Duodenal mucosa (tissue), 2 donors: ENCODE measurements around the gene CDX1.

Source experiments
- H3K27ac ChIP-seq: one replicate; pipeline ENCODE4 v1.7.0; 2013; ENCODE audit warnings: low read depth, low read length
- H3K27me3 ChIP-seq, 2 donors: one replicate each; pipeline ENCODE4 v1.7.0; 2013; ENCODE audit warnings: low read length in 2 of 2, control low read depth in 1 of 2; ENCODE audit not compliant: insufficient read depth in 2 of 2, control insufficient read depth in 1 of 2
- H3K36me3 ChIP-seq, 2 donors: one replicate each; pipeline ENCODE4 v1.7.0; 2013; ENCODE audit warnings: low read length in 2 of 2, control low read depth in 1 of 2; ENCODE audit not compliant: insufficient read depth in 2 of 2, control insufficient read depth in 1 of 2
- H3K4me1 ChIP-seq, 2 donors: one replicate each; pipeline ENCODE4 v1.7.0; 2013; ENCODE audit warnings: low read length in 2 of 2, control low read depth in 1 of 2; ENCODE audit not compliant: insufficient read depth in 2 of 2, control insufficient read depth in 1 of 2
- H3K4me3 ChIP-seq, 2 donors: one replicate each; pipeline ENCODE4 v1.7.0; 2013; ENCODE audit warnings: low read length in 2 of 2, low read depth in 1 of 2
- H3K9ac ChIP-seq, 2 donors: one replicate each; pipeline ENCODE4 v1.7.0; 2013; ENCODE audit warnings: low read length in 2 of 2, low read depth in 1 of 2
- H3K9me3 ChIP-seq, 2 donors: one replicate each; pipeline ENCODE4 v1.7.0; 2013; ENCODE audit warnings: low read length in 2 of 2, control low read depth in 1 of 2; ENCODE audit not compliant: control insufficient read depth in 1 of 2

Gene CDX1

GRCh38 chr5:150161242-150162141 is 5.1 kb upstream of the CDX1 start:
- Histone ChIP-seq H3K4me1 (peaks cover 43 to 48% of the 10 kb centered on the region in 2 donors), H3K27ac (peak overlapping the region; percentile 65), H3K27me3 (no peaks in the 10 kb centered on the region), H3K4me3 (peak overlapping the region in 1 of 2 donors; percentile 26), H3K9ac (peak overlapping the region; percentile 4 to 21), H3K9me3 (no peaks in the 10 kb centered on the region), H3K36me3 (no peaks in the 10 kb centered on the region)

GRCh38 chr5:150162142-150162513 is 4.5 kb upstream of the CDX1 start:
- H3K27ac ChIP-seq: peak overlapping the region; percentile 82
- H3K4me3 ChIP-seq: peak overlapping the region in 1 of 2 donors; percentile 26
- peaks cover 43 to 48% of the 10 kb centered on the region in 2 donors for H3K4me1 ChIP-seq
- H3K36me3 ChIP-seq: no peaks in the 10 kb centered on the region
- no peaks in the 10 kb centered on the region for H3K27me3 ChIP-seq
- H3K9ac ChIP-seq: peak overlapping the region; percentile 4 to 21
- H3K9me3 ChIP-seq: no peaks in the 10 kb centered on the region

GRCh38 chr5:150163035-150163434 is 3.5 kb upstream of the CDX1 start:
- Histone ChIP-seq H3K36me3 (no peaks in the 10 kb centered on the region), H3K27ac (peak overlapping the region; percentile 7), H3K9me3 (no peaks in the 10 kb centered on the region), H3K27me3 (peaks cover 2 to 4% of the 10 kb centered on the region in 2 donors), H3K4me3 (no peak overlapping the region), H3K9ac (peak overlapping the region; percentile 9 to 26), H3K4me1 (peaks cover 43 to 48% of the 10 kb centered on the region in 2 donors)

GRCh38 chr5:150163547-150164059 is 3.0 kb upstream of the CDX1 start:
- Histone ChIP-seq H3K27me3 (peaks cover 3 to 4% of the 10 kb centered on the region in 2 donors), H3K27ac (peak overlapping the region; percentile 7), H3K9ac (peak overlapping the region; percentile 9 to 26), H3K36me3 (no peaks in the 10 kb centered on the region), H3K4me1 (peaks cover 44 to 50% of the 10 kb centered on the region in 2 donors), H3K9me3 (no peaks in the 10 kb centered on the region), H3K4me3 (no peak overlapping the region)

GRCh38 chr5:150164211-150164980 is 2.2 kb upstream of the CDX1 start:
- no peaks in the 10 kb centered on the region for H3K9me3 ChIP-seq
- no peaks in the 10 kb centered on the region for H3K36me3 ChIP-seq
- H3K4me1 ChIP-seq: peaks cover 52 to 58% of the 10 kb centered on the region in 2 donors
- peak overlapping the region; percentile 5 for H3K27ac ChIP-seq
- H3K4me3 ChIP-seq: no peak overlapping the region
- H3K27me3 ChIP-seq: peaks cover 4 to 6% of the 10 kb centered on the region in 2 donors
- peak overlapping the region; percentile 27 to 56 for H3K9ac ChIP-seq

GRCh38 chr5:150166037-150166649 is 435 bp upstream of the CDX1 start:
- Histone ChIP-seq H3K9me3 (no peaks in the 10 kb centered on the region), H3K27ac (no peak overlapping the region), H3K36me3 (peaks cover 3 to 5% of the 10 kb centered on the region in 2 donors), H3K4me1 (peaks cover 67 to 68% of the 10 kb centered on the region in 2 donors), H3K9ac (peak overlapping the region; percentile 51 to 60), H3K27me3 (peaks cover 4 to 6% of the 10 kb centered on the region in 2 donors), H3K4me3 (peak overlapping the region; percentile 30 to 40)

- peak overlapping the region; percentile 34 for H3K27ac ChIP-seq
- H3K36me3 ChIP-seq: peaks cover 3 to 13% of the 10 kb centered on the region in 2 donors
- peaks cover 4 to 6% of the 10 kb centered on the region in 2 donors for H3K27me3 ChIP-seq
- H3K9me3 ChIP-seq: no peaks in the 10 kb centered on the region
- H3K4me3 ChIP-seq: peak overlapping the region; percentile 87 to 89
- peak overlapping the region; percentile 91 to 97 for H3K9ac ChIP-seq
- H3K4me1 ChIP-seq: peaks cover 65 to 67% of the 10 kb centered on the region in 2 donors
Observed at GRCh38 chr5:150167512-150167850, 903 bp downstream of the CDX1 start.

GRCh38 chr5:150167908-150168307 is 1.3 kb downstream of the CDX1 start:
- Histone ChIP-seq H3K27me3 (peaks cover 4 to 6% of the 10 kb centered on the region in 2 donors), H3K9me3 (no peaks in the 10 kb centered on the region), H3K9ac (peak overlapping the region; percentile 91 to 97), H3K4me1 (peaks cover 68 to 70% of the 10 kb centered on the region in 2 donors), H3K4me3 (peak overlapping the region; percentile 87 to 89), H3K27ac (no peak overlapping the region), H3K36me3 (peaks cover 3 to 13% of the 10 kb centered on the region in 2 donors)

- Histone ChIP-seq H3K9ac (peak overlapping the region; percentile 64 to 97), H3K27ac (no peak overlapping the region), H3K36me3 (peaks cover 3 to 22% of the 10 kb centered on the region in 2 donors), H3K9me3 (no peaks in the 10 kb centered on the region), H3K4me1 (peaks cover 69 to 70% of the 10 kb centered on the region in 2 donors), H3K4me3 (peak overlapping the region; percentile 87 to 89), H3K27me3 (peaks cover 4 to 6% of the 10 kb centered on the region in 2 donors)
Observed at GRCh38 chr5:150168864-150169263, 2.3 kb downstream of the CDX1 start.
